Measurements from ENCODE around the gene MLLT6. TPM values are rescaled to one million over a fixed set of nuclear protein-coding genes. Genes with fewer than 3 reads are reported as not detected.

Gene MLLT6
- total and polyA plus RNA-seq, 2 of the 13 experiments (the other 11 are each of a cell fraction or from before 2014, with no cell fraction given): 50.7 to 69.5 TPM

- no peak for TF ChIP-seq LRRFIP1 (CRISPR knock-in tag; conservative IDR thresholded peaks at IDR 0.05)
- peak; percentile 94; the same call in 1 of the 2 replicates for TF ChIP-seq MAF1 (CRISPR knock-in tag; IDR thresholded peaks at IDR 0.05; ENCODE audit: borderline replicate concordance)
- TF ChIP-seq SMARCE1 (IDR thresholded peaks at IDR 0.05; ENCODE audit: borderline replicate concordance): no peak
- TF ChIP-seq ZNF180 (CRISPR knock-in tag; IDR thresholded peaks at IDR 0.05; ENCODE audit: borderline replicate concordance, low read depth): no peak
- TF ChIP-seq MTA1 (CRISPR knock-in tag; IDR thresholded peaks at IDR 0.05; ENCODE audit: borderline replicate concordance): peak; percentile 53; the same call in 1 of the 2 replicates
- no peak; the same call in 1 of the 2 replicates for TF ChIP-seq FUBP1 (CRISPR knock-in tag; IDR thresholded peaks at IDR 0.05; ENCODE audit: borderline replicate concordance)
- TF ChIP-seq ZNF343 (CRISPR knock-in tag; IDR thresholded peaks at IDR 0.05): no peak
- peak; percentile 75; the same call in 1 of the 2 replicates for TF ChIP-seq NCOA1 (CRISPR knock-in tag; IDR thresholded peaks at IDR 0.05)
- 0 out of 2 replicates have a peak, but pooled peaks have one; percentile 5 for TF ChIP-seq ZNF34 (CRISPR knock-in tag; IDR thresholded peaks at IDR 0.05; ENCODE audit: borderline replicate concordance)
- 0 out of 2 replicates have a peak, but pooled peaks have one; percentile 76 for TF ChIP-seq ZNF256 (CRISPR knock-in tag; conservative IDR thresholded peaks at IDR 0.05)
- TF ChIP-seq FOXO4 (CRISPR knock-in tag; conservative IDR thresholded peaks at IDR 0.05): no peak
- TF ChIP-seq ZC3H13 (CRISPR knock-in tag; IDR thresholded peaks at IDR 0.05): peak; percentile 77; the same call in 1 of the 2 replicates
- TF ChIP-seq LBX2 (CRISPR knock-in tag; IDR thresholded peaks at IDR 0.05; ENCODE audit: borderline replicate concordance): no peak; the same call in 1 of the 2 replicates
- TF ChIP-seq HOXA3 (CRISPR knock-in tag; IDR thresholded peaks at IDR 0.05): peak; percentile 80
- no peak for TF ChIP-seq ZZZ3 (CRISPR knock-in tag; IDR thresholded peaks at IDR 0.05; ENCODE audit: borderline replicate concordance)
- TF ChIP-seq ZNF335 (CRISPR knock-in tag; IDR thresholded peaks at IDR 0.05): no peak
- TF ChIP-seq ZNF160 (CRISPR knock-in tag; IDR thresholded peaks at IDR 0.05): peak; percentile 20
- TF ChIP-seq RARA (CRISPR knock-in tag; IDR thresholded peaks at IDR 0.05): peak; percentile 59
- no peak; the same call in 1 of the 2 replicates for TF ChIP-seq ZNF891 (CRISPR knock-in tag; IDR thresholded peaks at IDR 0.05)
- no peak for TF ChIP-seq CERS6 (CRISPR knock-in tag; IDR thresholded peaks at IDR 0.05)
- TF ChIP-seq EZH2 (conservative IDR thresholded peaks at IDR 0.05; ENCODE audit: low read depth, low read length): no peak
Measured at GRCh38 chr17:38751808-38752307, 46.8 kb downstream of the MLLT6 start (continued).

Measured in HepG2 (cell line).